HG03060 (cell line): ENCODE measurements around the gene STAT5B.
"Not testable (repeated sequence)": the region's sequence is repeated elsewhere in the genome, so short reads cannot be mapped to it uniquely, and the experiment has no call there.

Experiments used
- ATAC-seq: cut with Tn5 transposase; IDR thresholded peaks from one replicate; pipeline ENCODE4 v1.9.1; 2021; ENCODE audit warnings: low read depth, moderate number of reproducible peaks; ENCODE audit not compliant: unreplicated experiment

Gene STAT5B

DNA sequence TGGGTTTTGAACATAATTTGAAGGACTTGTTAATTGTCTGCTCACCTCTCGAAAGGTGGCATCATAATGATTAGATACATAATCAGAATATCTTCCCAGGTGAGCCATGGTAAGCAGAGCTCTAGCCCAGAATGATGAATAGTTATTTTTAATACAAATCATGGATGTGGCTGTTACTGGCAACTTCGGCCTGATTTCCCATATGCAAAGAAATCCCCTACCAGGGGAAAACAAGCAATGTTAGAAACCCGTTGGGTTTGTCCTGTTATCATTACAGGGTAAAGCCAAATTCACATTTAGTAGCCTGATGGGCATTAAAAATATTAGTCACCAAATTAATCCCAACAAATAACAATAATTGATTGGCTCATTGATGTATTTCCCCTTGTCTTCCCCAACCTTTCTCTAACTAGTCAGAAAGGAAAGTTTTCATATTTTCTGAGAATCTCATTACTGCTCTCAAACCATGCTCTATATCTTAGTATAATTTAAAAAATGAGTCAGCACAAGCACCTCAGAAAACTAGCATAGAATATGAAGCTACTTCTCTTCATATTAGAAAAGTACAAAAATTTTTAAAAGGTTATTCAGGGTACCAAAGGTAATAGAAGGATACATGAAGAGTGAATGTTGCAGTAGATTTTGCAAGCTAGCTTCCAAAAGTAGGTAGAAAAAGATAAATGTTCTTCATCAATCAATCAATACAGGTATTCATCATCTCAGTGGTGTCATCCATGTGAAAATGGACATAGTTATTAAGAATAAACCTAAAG, 5.0 kb downstream of the STAT5B start:
- no peak for ATAC-seq

DNA sequence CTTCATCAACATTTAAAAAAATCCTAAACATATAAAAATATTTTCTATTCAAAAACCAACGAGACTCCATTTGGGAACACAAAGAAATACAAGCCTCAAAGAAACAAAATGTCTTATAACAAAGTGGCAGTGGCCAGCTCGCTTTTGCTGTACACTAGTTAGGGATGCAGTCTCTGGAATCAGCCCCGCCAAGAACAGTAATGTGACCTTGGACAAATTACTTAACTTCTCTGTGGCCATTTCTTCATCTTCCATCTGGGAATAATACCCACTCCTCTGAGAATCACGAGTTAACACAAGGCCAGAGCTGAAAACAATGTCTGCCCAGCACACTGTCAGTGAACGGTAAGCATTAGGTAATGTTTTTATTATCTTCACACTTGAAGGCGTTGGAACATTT, 5.6 kb downstream of the STAT5B start:
- no peak for ATAC-seq

DNA sequence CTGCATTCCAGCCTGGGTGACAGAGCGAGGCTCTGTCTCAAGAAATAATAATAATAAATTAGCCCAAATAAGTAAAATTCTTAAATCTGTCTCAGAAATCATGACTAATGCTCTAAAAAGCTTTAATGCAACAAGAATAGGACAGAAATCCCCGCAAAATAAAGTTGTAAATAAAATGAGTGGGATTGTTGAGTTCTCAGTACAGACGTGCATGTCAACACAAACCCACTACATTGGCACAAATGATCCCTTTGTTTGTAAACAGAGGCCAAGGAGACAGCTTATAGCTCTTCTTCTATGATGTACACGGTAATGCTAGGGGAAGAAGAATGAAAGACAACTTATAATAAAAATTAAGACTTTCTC, 6.0 kb downstream of the STAT5B start:
- ATAC-seq = no peak

DNA sequence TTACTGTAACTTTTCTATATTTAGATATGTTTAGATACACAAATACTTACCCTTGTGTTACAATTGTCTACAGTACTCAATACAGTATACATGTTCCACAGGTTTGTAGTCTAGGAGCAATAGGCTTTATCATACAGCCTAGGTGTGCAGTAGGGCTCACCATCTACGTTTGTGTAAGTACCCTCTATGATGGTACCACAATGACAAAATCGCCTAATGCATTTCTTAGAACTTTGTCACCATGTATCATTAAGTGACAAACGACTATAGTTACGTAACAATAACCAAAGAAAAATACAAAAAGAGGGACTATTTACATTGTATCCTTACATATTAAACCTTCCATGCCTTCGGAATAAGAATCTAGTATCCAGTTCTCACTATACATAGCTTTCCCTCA, 8.0 kb downstream of the STAT5B start:
- no peak for ATAC-seq

DNA sequence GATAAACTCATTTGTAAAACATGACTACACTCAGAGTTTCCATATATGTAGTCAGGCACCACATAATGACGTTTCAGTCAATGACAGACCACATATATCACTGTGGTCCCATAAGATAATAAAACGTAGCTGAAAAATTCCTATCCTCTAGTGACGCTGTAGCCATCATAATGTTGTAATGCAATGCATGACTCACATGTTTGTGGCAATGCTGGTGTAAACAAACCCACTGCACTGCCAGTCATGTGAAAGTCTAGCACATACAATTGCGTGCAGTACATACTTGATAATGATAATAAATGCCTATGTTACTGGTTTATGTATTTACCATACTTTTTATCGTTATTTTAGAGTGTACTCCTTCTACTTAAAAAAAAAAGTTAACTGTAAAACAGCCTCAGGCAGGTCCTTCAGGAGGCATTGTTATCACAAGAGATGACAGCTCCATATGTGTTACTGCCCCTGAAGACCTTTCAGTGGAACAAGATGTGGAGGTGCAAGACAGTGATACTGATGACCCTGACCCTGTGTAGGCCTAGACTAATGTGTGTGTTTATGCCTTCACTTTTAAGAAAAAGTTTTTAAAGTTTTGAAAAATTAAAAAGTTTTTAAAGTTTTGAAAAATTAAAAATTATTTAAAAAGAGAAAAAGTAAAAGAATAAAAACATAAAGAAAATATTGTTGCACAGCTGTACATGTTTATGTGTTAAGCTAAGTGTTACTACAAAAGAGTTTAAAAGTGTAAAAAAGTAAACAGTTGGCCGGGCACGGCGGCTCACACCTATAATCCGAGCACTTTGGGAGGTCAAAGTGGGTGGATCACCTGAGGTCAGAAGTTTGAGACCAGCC, 9.0 kb downstream of the STAT5B start:
- no peak for ATAC-seq

DNA sequence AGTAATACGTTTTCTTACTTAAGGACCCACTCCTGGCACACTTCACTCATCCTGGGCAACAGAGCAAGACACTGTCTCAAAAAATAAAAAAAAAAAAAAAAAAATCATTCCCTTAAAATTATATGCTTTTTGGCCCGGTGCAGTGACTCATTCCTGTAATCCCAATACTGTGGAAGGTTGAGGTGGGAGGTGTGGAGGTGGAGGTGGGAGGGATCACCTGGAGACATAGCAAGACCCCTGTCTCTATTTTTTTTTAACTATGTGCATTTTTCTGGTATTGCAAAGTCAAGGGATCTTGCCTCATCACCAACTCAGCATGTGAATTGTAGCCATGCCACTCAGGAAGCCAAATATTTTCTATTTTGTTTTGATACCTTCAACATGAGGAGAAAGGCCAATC, 9.7 kb downstream of the STAT5B start:
- ATAC-seq = no peak

DNA sequence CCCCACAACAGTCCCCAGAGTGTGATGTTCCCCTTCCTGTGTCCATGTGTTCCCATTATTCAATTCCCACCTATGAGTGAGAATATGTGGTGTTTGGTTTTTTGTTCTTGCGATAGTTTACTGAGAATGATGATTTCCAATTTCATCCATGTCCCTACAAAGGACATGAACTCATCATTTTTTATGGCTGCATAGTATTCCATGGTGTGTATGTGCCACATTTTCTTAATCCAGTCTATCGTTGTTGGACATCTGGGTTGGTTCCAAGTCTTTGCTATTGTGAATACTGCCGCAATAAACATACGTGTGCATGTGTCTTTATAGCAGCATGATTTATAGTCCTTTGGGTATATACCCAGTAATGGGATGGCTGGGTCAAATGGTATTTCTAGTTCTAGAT, 11.8 kb downstream of the STAT5B start:
- not testable (repeated sequence) for ATAC-seq

DNA sequence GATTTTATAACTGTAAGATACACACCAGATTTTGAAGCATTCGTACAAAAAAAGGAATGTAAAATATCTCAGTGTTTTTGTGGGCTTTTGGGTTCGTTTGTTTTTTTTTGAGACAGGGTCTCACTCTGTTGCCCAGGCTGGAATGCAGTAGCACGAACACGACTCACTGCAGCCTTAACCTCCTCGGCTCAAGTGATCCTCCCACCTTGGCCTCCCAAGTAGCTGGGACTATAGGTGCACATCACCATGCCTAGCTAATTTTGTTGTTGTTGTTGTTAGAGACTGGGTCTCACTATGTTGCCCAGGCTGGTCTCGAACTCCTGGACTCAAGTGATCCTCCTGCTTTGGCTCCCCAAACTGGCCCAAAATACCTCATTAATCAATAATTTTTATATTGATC, 15.9 kb downstream of the STAT5B start:
- ATAC-seq = no peak

DNA sequence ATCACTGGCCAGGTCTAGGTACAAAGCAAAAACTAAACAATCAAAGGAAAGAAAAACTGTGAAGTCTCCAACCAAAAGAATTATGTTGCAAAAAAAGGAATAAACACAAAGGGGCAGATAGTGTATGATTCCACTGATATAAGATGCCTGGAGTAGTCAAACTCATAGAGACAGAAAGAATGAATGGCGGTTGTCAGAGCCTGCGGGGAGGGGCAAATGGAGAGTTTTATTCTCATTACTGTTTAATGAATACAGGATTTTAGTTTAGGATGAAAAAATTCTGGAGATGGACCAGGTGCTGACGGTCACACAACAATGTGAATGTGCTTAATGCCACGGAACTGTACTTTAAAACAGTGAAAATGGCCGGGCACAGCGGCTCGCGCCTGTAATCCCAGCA, 20.7 kb downstream of the STAT5B start:
- no peak for ATAC-seq

DNA sequence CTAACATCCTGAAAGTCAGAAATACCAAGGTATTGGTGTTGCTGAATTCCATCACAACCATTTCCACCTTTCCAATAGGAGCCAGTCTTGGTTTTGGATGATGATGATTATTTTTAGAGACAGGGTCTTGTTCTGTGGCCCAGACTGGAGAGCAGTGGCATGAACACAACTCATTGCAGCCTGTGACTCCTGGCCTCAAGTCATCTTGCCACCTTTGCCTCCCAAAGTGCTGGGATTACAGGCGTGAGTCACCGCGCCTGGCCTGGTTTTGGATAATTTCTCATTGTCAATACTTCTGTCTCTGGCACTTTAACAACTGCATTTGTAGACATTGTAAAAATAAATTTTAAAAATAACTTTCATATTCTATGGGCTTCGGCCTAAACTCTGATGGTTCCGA, 22.6 kb downstream of the STAT5B start:
- ATAC-seq = no peak

DNA sequence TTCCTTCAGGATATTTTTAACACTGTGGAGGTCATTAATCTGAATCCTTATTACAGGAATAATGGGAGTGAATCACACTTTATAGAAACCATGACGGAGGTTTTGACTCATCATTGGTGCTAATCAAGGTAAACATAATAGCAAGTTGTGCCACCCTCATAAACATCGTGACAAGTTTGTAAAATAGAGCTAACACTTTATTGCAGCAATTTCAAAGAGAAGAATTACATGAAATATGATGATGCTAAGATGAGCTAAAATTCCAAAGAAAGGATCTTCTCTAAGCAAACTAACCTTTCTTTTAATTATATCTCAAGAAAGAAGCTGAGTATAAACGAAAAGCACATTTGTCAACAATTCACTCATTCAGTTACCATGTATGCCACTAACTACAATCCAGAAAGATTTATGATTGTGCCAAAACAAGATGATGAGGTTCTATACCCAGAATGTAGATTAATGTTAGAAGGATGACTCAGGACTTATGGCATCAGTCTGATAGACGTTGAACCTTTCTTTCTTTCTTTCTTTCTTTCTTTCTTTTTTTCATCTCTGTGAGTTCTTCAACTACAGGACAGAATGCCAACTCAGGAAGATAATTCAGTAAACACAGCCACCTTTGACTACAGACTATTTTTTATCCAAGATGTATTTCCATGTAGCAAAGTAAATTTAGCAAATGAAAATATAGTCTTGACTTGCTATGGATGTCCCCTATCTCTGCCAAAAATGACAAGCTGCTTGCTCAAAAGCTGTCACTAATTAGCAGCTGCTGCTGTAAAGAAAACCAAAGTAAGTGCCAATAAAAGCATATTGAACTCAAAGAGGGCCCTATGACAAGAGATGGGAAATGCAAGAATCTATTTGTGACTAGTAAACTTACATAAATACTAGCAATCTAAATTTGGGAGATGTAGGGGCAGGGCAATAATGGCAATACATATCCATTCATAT, 23.3 kb downstream of the STAT5B start:
- no peak for ATAC-seq

DNA sequence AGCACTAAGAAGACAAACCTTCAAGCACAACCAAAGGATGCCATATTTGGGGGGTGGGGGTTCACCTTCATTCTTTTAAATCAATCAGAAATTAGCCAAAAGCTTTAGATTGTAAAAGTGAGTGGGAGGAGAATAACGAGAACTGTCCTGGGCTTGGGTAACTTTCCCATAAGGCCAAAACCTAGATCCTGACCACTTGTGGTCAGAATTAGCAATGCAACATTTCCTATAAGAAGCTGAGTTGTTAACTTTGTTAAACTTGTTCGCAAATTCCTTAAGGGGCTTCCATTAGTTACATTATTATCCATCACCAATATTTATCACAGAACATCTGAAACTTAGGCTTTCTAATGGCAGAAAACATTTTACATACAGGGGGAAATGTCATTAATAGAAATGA, 25.1 kb downstream of the STAT5B start:
- ATAC-seq = no peak

DNA sequence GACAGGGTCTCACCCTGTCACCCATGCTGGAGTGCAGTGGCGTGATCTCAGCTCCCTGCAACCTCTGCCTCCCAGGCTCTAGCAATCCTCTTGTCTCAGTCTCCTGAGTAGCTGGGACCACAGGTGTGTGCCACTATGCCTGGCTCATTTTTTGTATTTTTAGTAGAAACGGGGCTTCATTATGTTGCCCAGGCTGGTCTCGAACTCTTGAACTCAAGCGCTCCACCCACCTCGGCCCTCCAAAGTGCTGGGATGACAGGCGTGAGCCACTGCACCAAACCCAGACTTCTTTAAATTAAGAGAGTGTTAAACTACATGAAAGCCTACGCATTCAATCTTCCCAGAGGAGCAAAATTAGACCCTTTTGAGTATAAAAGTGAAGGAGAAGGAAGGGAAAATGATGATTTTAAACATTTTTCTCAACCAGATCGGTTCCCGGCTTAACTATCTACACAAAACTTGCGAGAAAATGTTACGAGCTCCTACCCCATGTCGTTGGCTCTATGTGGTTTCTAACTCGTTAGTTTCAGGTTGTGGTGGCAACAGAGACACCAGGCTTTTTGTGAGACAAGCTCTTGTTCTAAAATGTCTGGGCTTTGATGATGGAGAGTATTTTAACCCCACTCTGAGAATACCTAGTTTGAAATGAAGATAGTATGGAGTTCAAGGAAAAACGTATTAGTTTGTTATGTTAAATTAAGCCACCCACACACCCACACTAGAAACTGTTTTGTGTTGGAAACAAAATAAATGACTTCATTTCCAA, 26.3 kb downstream of the STAT5B start:
- ATAC-seq = no peak

DNA sequence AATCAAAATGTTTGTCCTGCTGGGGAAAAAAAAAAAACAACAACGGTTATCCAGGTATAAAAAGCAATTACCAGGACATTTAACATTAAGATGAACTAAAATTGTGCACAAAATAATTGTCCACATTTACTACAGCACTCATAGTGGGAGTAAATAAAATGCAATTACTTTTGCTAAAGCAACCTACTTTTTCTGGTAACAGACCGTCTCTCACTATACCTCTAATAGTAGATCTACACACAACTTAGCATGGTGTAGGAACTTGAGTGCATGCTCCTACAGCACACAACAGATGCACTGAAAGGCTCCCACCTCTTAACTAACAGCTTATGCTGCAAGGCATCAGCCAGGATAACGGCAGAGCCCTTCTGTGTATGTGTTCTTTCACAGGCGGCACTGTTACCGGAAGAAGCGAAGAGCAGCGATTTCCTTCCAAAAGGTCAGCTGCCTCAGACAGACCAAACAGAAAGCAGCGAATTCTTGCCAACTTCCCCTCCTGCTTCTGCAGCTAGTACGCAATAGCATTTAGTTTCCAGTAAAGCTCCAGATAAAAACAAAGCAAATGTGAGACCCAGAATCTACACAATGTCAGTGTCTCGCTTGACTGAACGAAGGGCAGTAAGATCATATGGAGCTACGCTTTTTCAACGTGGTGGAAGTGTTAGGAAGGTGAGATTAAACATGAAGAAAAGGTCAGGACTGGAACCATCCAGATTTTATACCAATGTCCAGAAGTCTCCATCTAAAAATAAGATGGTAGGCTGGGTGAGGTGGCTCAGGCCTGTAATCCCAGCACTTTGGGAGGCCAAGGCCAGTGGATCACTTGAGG, 27.6 kb downstream of the STAT5B start:
- no peak for ATAC-seq

DNA sequence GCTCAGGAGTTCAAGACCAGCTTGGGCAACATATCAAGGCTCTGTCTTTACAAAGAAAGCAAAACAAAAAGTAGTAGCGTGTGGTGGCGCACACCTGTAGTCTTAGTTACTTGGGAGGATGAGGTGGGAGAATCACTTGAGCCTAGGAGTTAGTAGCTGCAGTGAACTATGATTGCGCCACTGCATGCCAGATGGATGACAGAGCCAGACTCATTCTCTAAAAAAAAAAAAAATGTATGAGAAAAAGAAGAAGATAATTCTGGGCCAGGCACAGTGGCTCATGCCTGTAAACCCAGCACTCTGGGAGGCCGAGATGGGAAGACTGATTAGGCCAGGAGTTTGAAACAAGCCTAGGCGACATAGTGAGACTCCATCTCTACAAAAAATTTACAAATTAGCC, 28.5 kb downstream of the STAT5B start:
- no peak for ATAC-seq

DNA sequence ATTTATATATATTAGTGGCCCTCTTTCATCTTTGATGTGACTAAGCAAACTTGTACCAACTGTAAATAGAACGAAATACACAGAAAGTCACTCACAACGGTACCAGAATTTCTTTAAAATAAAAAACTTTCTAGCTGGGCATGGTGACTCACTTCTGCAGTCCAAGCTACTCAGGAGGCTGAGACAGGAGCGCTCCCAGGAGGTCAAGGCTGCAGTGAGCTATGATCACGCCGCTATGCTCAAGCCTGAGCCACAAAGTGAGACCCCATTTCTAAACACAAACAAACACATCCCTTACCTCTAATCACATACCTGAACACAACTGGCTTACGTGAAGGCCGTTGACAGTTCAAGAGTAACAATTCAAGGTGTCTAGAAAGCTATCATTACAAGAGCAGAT, 29.7 kb downstream of the STAT5B start:
- no peak for ATAC-seq

DNA sequence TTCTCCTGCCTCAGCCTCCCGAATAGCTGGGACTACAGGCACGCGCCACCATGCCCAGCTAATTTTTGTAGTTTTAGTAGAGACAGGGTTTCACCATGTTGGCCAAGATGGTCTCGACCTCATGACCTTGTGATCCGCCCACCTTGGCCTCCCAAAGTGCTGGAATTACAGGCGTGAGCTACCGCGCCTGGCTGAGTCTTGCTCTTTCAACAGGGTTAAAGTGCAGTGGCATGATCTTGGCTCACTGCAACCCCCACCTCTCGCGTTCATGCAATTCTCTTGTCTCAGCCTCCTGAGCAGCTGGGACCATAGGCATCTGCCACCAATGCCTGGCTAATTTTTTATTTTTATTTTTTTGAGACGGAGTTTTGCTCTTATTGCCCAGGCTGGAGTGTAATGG, 31.0 kb downstream of the STAT5B start:
- not testable (repeated sequence) for ATAC-seq

DNA sequence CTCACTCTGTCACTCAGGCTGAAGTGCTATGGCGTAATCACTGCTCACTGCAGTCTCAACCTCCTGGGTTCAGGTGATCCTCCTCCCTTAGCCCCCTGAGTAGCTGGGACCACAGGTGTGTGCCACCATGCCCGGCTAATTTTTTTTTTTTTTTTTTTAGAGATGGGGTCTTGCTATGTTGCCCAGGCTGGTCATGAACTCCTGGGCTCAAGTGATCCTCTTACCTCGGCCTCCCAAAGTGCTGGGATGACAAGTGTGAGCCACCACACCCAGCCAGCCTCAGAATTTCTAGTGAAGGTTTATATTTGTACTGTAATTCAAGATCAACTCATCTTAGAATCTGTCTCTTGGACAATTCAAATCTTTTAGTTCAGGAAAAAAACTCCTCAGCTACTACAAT, 32.1 kb downstream of the STAT5B start:
- ATAC-seq = not testable (repeated sequence)

DNA sequence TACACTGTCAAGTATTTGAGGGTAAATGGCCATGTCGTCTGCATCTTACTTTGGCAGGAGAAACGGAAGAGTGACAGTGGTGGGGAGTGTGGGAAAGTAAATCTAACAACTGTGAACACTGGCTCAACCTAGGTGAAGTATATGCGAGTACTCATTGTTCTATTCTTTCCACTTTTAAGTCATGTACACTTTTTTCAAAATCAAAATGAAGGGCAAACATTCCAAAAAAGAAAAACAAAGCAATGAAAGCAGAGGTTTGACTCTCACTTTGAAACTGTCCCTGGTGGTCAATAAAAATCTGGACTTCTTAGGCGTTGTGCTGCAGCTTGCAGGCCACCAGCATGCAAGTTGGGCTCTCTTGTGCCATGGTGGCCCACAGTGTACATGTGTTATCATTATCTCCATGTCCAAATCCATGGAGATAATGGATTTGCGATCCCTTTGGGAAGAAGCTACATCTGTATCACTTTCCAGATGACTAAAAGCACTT, 32.7 kb downstream of the STAT5B start:
- ATAC-seq = no peak
